Amniotic epithelial cell (primary cell): ENCODE measurements around the gene IL36RN.
A peak's percentile ranks its signal among the peaks of the same experiment; 100 is the strongest.
"Not testable (repeated sequence)": the region's sequence is repeated elsewhere in the genome, so short reads cannot be mapped to it uniquely, and the experiment has no call there.

ENCODE experiments used
- DNase-seq: peaks from one replicate; pipeline ENCODE4 v3.0.0-alpha.2; 2010; ENCODE audit warnings: low read depth

The IL36RN gene

GRCh38 chr2:113075030-113075429 lies 16.0 kb downstream of the IL36RN start:
- no peak for DNase-seq

GRCh38 chr2:113075600-113075999 lies 16.6 kb downstream of the IL36RN start:
- DNase-seq: no peak

- DNase-seq: no peak
Observed at GRCh38 chr2:113076954-113077669, 18.1 kb downstream of the IL36RN start.

GRCh38 chr2:113077921-113078320 lies 18.9 kb downstream of the IL36RN start:
- DNase-seq: no peak

GRCh38 chr2:113078350-113078839 lies 19.4 kb downstream of the IL36RN start:
- DNase-seq: no peak

- DNase-seq: no peak
Observed at GRCh38 chr2:113079131-113079530, 20.1 kb downstream of the IL36RN start.

GRCh38 chr2:113080134-113080533 lies 21.1 kb downstream of the IL36RN start:
- peak; percentile 5 for DNase-seq

- no peak for DNase-seq
Observed at GRCh38 chr2:113081488-113082210, 22.7 kb downstream of the IL36RN start.

GRCh38 chr2:113083296-113083695 lies 24.3 kb downstream of the IL36RN start:
- no peak for DNase-seq

GRCh38 chr2:113084249-113085000 lies 25.4 kb downstream of the IL36RN start:
- DNase-seq: peak; percentile 3

- no peak for DNase-seq
Observed at GRCh38 chr2:113085542-113085941, 26.5 kb downstream of the IL36RN start.

- no peak for DNase-seq
Observed at GRCh38 chr2:113088213-113088992, 29.4 kb downstream of the IL36RN start.

- DNase-seq: no peak
Observed at GRCh38 chr2:113089916-113090315, 30.9 kb downstream of the IL36RN start.

- DNase-seq: no peak
Observed at GRCh38 chr2:113091231-113091896, 32.4 kb downstream of the IL36RN start.

- no peak for DNase-seq
Observed at GRCh38 chr2:113092864-113093612, 34.0 kb downstream of the IL36RN start.

GRCh38 chr2:113093613-113093977 lies 34.6 kb downstream of the IL36RN start:
- no peak for DNase-seq

GRCh38 chr2:113096306-113096705 lies 37.3 kb downstream of the IL36RN start:
- DNase-seq: not testable (repeated sequence)

- not testable (repeated sequence) for DNase-seq
Observed at GRCh38 chr2:113096842-113097618, 38.0 kb downstream of the IL36RN start.

- no peak for DNase-seq
Observed at GRCh38 chr2:113098041-113098440, 39.0 kb downstream of the IL36RN start.

GRCh38 chr2:113098532-113098931 lies 39.5 kb downstream of the IL36RN start:
- no peak for DNase-seq
